ENCODE data around the gene AHRR. TPM values are rescaled to one million over a fixed set of nuclear protein-coding genes. Genes with fewer than 3 reads are reported as not detected.

AHRR gene
- total and polyA plus RNA-seq, 9 of the 15 experiments (the other 6 are each of a cell fraction or from before 2014, with no cell fraction given): 0.06 to 1.6 (median 0.75) TPM; not detected in 1

- POLR2A ChIA-PET: no interaction called here
- CTCF ChIA-PET (ENCODE audit: low intra/inter-chr PET ratio): no interaction called here
Measured at GRCh38 chr5:307306-307705, 14.2 kb upstream of the AHRR start.

More at GRCh38 chr5:307306-307705, 14.2 kb upstream of the AHRR start:
- intact Hi-C loops (cut with micrococcal nuclease): no loop called here
- H3K27ac ChIP-seq (ENCODE audit: extremely low read depth, low read depth, low read length): no peak overlapping the region
- H3K9me1 ChIP-seq (ENCODE audit: control insufficient read depth, insufficient read depth, low read length): no peaks in the 10 kb centered on the region
- no peak for DNase-seq (ENCODE audit: extremely low read depth in 1 of 4, low spot score in 3 of 4)
- no TSS peak for BruUV-seq (replicated peaks)
- peaks cover 27% of the 10 kb centered on the region for H4K20me1 ChIP-seq (replicated peaks; ENCODE audit: control insufficient read depth, insufficient read depth, low read length)
- ATAC-seq: no peak
- 94% methylated on average over 17 of the region's 26 CpGs for WGBS (ENCODE audit: insufficient coverage, low coverage, missing lambda C conversion rate)
- H3K36me3 ChIP-seq (ENCODE audit: control insufficient read depth, insufficient read depth, low read length): peaks cover 68% of the 10 kb centered on the region; the same call in 2 of the 3 replicates
- no peaks in the 10 kb centered on the region for H3K9me3 ChIP-seq (replicated peaks; ENCODE audit: control insufficient read depth, insufficient read depth, low read depth, low read length)
- H3K4me1 ChIP-seq (replicated peaks in 1 of 2; ENCODE audit: control insufficient read depth in 2 of 2, insufficient read depth in 2 of 2, low read length in 2 of 2): peaks cover 0 to 5% of the 10 kb centered on the region in 2 experiments; a peak in 1 of 5 replicates
- H3K9ac ChIP-seq (ENCODE audit: insufficient read depth in 1 of 2, low read depth in 2 of 2, low read length in 2 of 2): no peak overlapping the region
- no peak overlapping the region for H3K4me3 ChIP-seq
- no peak overlapping the region for H3K4me2 ChIP-seq (ENCODE audit: insufficient read depth, low read length)
- no peaks in the 10 kb centered on the region for H3K27me3 ChIP-seq (ENCODE audit: control insufficient read depth in 2 of 2, insufficient read depth in 2 of 2, low read length in 2 of 2)
- no peak for TF ChIP-seq SPI1 (IDR thresholded peaks at IDR 0.05; ENCODE audit: borderline replicate concordance, low read depth, low read length)
- no peak for TF ChIP-seq CCNT2 (IDR thresholded peaks at IDR 0.05; ENCODE audit: borderline replicate concordance, extremely low read depth, insufficient read length, low read depth, low read length)
- no peak for TF ChIP-seq ZBTB43 (CRISPR knock-in tag; IDR thresholded peaks at IDR 0.05)
- TF ChIP-seq GABPB2 (CRISPR knock-in tag; conservative IDR thresholded peaks at IDR 0.05): no peak
- TF ChIP-seq KLF1 (tag; IDR thresholded peaks at IDR 0.05): no peak
- no peak for TF ChIP-seq FUS (optimal IDR thresholded peaks at IDR 0.05; ENCODE audit: low read depth, low read length)
- TF ChIP-seq ZNF395 (CRISPR knock-in tag; IDR thresholded peaks at IDR 0.05): no peak
- TF ChIP-seq RBM25 (IDR thresholded peaks at IDR 0.05; ENCODE audit: low read depth, low read length, severe bottlenecking): no peak
- TF ChIP-seq RFX1 (IDR thresholded peaks at IDR 0.05): no peak
- TF ChIP-seq ZNF239 (CRISPR knock-in tag; IDR thresholded peaks at IDR 0.05): no peak
- no peak for TF ChIP-seq STAG1 (CRISPR knock-in tag; IDR thresholded peaks at IDR 0.05; ENCODE audit: borderline replicate concordance)
- TF ChIP-seq BMI1 (IDR thresholded peaks at IDR 0.05; ENCODE audit: low read length): no peak
- no peak for TF ChIP-seq TRIM25 (IDR thresholded peaks at IDR 0.05; ENCODE audit: borderline replicate concordance)
- TF ChIP-seq SMARCA4 (IDR thresholded peaks at IDR 0.05): no peak
- peaks cover 3% of the 10 kb centered on the region; the same call in 2 of the 3 replicates for H3K79me2 ChIP-seq (ENCODE audit: control insufficient read depth, insufficient read depth, low read length)
- no peak for FAIRE-seq
- in situ Hi-C loops (cut with MboI): no loop called here
- no peak overlapping the region for H2AFZ ChIP-seq (ENCODE audit: low read depth, low read length)
